HG03565 (cell line): ENCODE results near the gene PRR23C.
"Not testable (repeated sequence)": the region's sequence is repeated elsewhere in the genome, so short reads cannot be mapped to it uniquely, and the experiment has no call there.

Source experiments
- ATAC-seq: cut with Tn5 transposase; IDR thresholded peaks from one replicate; pipeline ENCODE4 v1.9.1; 2021; ENCODE audit warnings: mild to moderate bottlenecking, moderate library complexity; ENCODE audit not compliant: unreplicated experiment

PRR23C gene

GRCh38 chr3:139044366-139045210, at the start of gene PRR23C:
TSS of gene PRR23C (minus strand) at chr3:139044892. CDS start at chr3:139044620, 272 bp downstream.
- ATAC-seq, result no peak

GRCh38 chr3:139093840-139094239, 49.1 kb upstream of the PRR23C start:
- ATAC-seq, result no peak

- no peak for ATAC-seq
Measured at GRCh38 chr3:139088462-139089324, 44.0 kb upstream of the PRR23C start.

- no peak for ATAC-seq
Measured at GRCh38 chr3:139087621-139088020, 42.9 kb upstream of the PRR23C start.

GRCh38 chr3:139084176-139084575, 39.5 kb upstream of the PRR23C start:
- no peak for ATAC-seq

GRCh38 chr3:139074565-139075115, 29.9 kb upstream of the PRR23C start:
- ATAC-seq, result no peak

GRCh38 chr3:139062918-139063317, 18.2 kb upstream of the PRR23C start:
- no peak for ATAC-seq

GRCh38 chr3:139052802-139053600, 8.3 kb upstream of the PRR23C start:
- no peak for ATAC-seq

GRCh38 chr3:139043554-139044365, 932 bp downstream of the PRR23C start:
- no peak for ATAC-seq

- ATAC-seq, result no peak
Measured at GRCh38 chr3:139037478-139037877, 7.2 kb downstream of the PRR23C start.

GRCh38 chr3:139032326-139033002, 12.2 kb downstream of the PRR23C start:
- no peak for ATAC-seq

- not testable (repeated sequence) for ATAC-seq
Measured at GRCh38 chr3:139030576-139030975, 14.1 kb downstream of the PRR23C start.

GRCh38 chr3:139024968-139025367, 19.7 kb downstream of the PRR23C start:
- ATAC-seq, result no peak

GRCh38 chr3:139020868-139021234, 23.8 kb downstream of the PRR23C start, which contains the start of gene PRR23B:
TSS of gene PRR23B (minus strand) at chr3:139020926. CDS start at chr3:139020661, 265 bp downstream.
- no peak for ATAC-seq

- no peak for ATAC-seq
Measured at GRCh38 chr3:139020036-139020867, 24.4 kb downstream of the PRR23C start.

GRCh38 chr3:139016430-139017048, 28.2 kb downstream of the PRR23C start:
- no peak for ATAC-seq

GRCh38 chr3:139006051-139006716, 38.5 kb downstream of the PRR23C start, which contains the start of gene PRR23A:
TSS of gene PRR23A (minus strand) at chr3:139006268. CDS start at chr3:139006268, 0 bp downstream.
- no peak for ATAC-seq
